ENCODE data around the gene NOP9.
A peak's percentile ranks its signal among the peaks of the same experiment; 100 is the strongest.

Gene NOP9

DNA sequence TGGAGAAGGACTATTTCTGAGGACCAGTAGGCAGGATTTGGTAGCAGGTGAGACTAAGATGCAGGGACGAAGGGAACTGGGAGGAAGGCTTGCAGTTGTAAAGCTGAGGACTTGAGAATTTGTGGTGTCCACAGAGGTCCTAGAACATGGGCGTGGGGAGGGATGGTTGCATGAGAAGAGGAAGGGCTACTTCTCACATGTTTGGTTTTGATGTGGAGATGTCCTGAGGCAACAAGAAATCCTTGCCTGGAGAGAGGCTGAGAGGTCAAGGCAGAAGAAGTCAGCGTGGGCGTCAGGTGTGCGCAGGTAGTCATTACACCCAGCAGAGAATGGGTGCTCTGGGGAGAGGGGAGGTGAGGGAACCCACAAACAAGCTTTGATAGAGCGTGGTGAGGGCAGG is 22.6 kb upstream of the NOP9 start:
- H2AFZ ChIP-seq (ENCODE audit: low read depth, low read length) = no peak overlapping the region
- H3K4me1 ChIP-seq (ENCODE audit: insufficient read depth, low read length) = peaks cover 8% of the 10 kb centered on the region
- H3K79me2 ChIP-seq (ENCODE audit: insufficient read depth, low read length) = 0 out of 2 replicates have a peak, but pooled peaks cover under 1% of the 10 kb centered on the region
- H3K4me3 ChIP-seq (ENCODE audit: low read depth in 1 of 2, low read length in 2 of 2) = no peak overlapping the region
- H3K27ac ChIP-seq (ENCODE audit: low read length) = no peak overlapping the region
- no peaks in the 10 kb centered on the region for H3K36me3 ChIP-seq (ENCODE audit: insufficient read depth, low read length)
- no peaks in the 10 kb centered on the region for H3K27me3 ChIP-seq (ENCODE audit: insufficient read depth, low read length, poor library complexity)
- DNase-seq = no peak
- no peak overlapping the region for H3K9ac ChIP-seq (ENCODE audit: low read depth, low read length)
- no peak overlapping the region for H3K4me2 ChIP-seq (ENCODE audit: insufficient read depth, low read length)
- H4K20me1 ChIP-seq (ENCODE audit: insufficient read depth, low read length) = no peaks in the 10 kb centered on the region
- no peak for ATAC-seq (ENCODE audit: insufficient read depth, low read depth)
- TF ChIP-seq CTCF (IDR thresholded peaks at IDR 0.05; ENCODE audit: borderline replicate concordance, extremely low read depth, low read length, poor library complexity, severe bottlenecking) = no peak
- no peak for TF ChIP-seq EZH2 (IDR thresholded peaks at IDR 0.05; ENCODE audit: borderline replicate concordance, low read depth, low read length, severe bottlenecking)
- H3K9me3 ChIP-seq (ENCODE audit: insufficient read depth, low read length, severe bottlenecking) = no peaks in the 10 kb centered on the region

- Histone ChIP-seq H3K9ac (ENCODE audit: low read depth, low read length) (no peak overlapping the region), H3K79me2 (ENCODE audit: insufficient read depth, low read length) (no peaks in the 10 kb centered on the region), H2AFZ (ENCODE audit: low read depth, low read length) (no peak overlapping the region), H3K36me3 (ENCODE audit: insufficient read depth, low read length) (no peaks in the 10 kb centered on the region), H3K27me3 (ENCODE audit: insufficient read depth, low read length, poor library complexity) (no peaks in the 10 kb centered on the region), H3K9me3 (ENCODE audit: insufficient read depth, low read length, severe bottlenecking) (no peaks in the 10 kb centered on the region), H3K4me3 (ENCODE audit: low read depth in 1 of 2, low read length in 2 of 2) (no peak overlapping the region), H3K27ac (ENCODE audit: low read length) (no peak overlapping the region), H3K4me2 (ENCODE audit: insufficient read depth, low read length) (no peak overlapping the region), H3K4me1 (ENCODE audit: insufficient read depth, low read length) (peaks cover 1% of the 10 kb centered on the region), H4K20me1 (ENCODE audit: insufficient read depth, low read length) (no peaks in the 10 kb centered on the region)
- TF ChIP-seq EZH2 (IDR thresholded peaks at IDR 0.05; ENCODE audit: borderline replicate concordance, low read depth, low read length, severe bottlenecking) = no peak
- DNase-seq (no peak), ATAC-seq (ENCODE audit: insufficient read depth, low read depth) (no peak)
These were observed 21.9 kb upstream of the NOP9 start for GRCh38 chr14:24277606-24278321.

DNA sequence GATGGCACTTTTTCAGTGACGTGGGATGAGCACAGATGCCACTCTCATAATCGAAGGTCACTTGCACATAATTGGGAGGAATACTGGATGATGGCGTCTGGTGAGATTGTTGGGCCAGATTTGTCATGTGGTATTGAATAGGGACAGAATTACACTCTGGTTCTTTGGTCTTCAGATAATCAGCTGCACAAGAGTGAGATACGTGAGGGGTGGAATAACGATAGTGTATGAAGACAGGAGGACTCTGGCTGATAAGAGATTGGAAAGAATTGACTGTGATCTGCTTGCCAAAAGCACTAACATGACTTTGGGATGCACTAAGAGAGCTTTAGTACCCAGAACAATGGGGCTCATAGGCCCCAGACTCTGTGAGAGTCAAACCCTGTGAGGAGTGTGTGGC is 21.2 kb upstream of the NOP9 start:
- Histone ChIP-seq H3K9ac (ENCODE audit: low read depth, low read length) (no peak overlapping the region), H3K27ac (ENCODE audit: low read length) (no peak overlapping the region), H3K4me3 (ENCODE audit: low read depth in 1 of 2, low read length in 2 of 2) (no peak overlapping the region), H3K4me2 (ENCODE audit: insufficient read depth, low read length) (no peak overlapping the region), H3K27me3 (ENCODE audit: insufficient read depth, low read length, poor library complexity) (no peaks in the 10 kb centered on the region), H3K79me2 (ENCODE audit: insufficient read depth, low read length) (no peaks in the 10 kb centered on the region), H3K4me1 (ENCODE audit: insufficient read depth, low read length) (no peaks in the 10 kb centered on the region), H2AFZ (ENCODE audit: low read depth, low read length) (no peak overlapping the region), H3K9me3 (ENCODE audit: insufficient read depth, low read length, severe bottlenecking) (no peaks in the 10 kb centered on the region), H4K20me1 (ENCODE audit: insufficient read depth, low read length) (no peaks in the 10 kb centered on the region), H3K36me3 (ENCODE audit: insufficient read depth, low read length) (no peaks in the 10 kb centered on the region)
- no peak for DNase-seq
- no peak for TF ChIP-seq EZH2 (IDR thresholded peaks at IDR 0.05; ENCODE audit: borderline replicate concordance, low read depth, low read length, severe bottlenecking)
- TF ChIP-seq CTCF (IDR thresholded peaks at IDR 0.05; ENCODE audit: borderline replicate concordance, extremely low read depth, low read length, poor library complexity, severe bottlenecking) = no peak
- ATAC-seq (ENCODE audit: insufficient read depth, low read depth) = no peak

- TF ChIP-seq CTCF (IDR thresholded peaks at IDR 0.05; ENCODE audit: borderline replicate concordance, extremely low read depth, low read length, poor library complexity, severe bottlenecking) (peak; percentile 55), EZH2 (IDR thresholded peaks at IDR 0.05; ENCODE audit: borderline replicate concordance, low read depth, low read length, severe bottlenecking) (no peak)
- peak; percentile 17 for DNase-seq
These were observed 20.1 kb upstream of the NOP9 start for GRCh38 chr14:24279301-24280186.

More at GRCh38 chr14:24279301-24280186, 20.1 kb upstream of the NOP9 start:
- ATAC-seq (ENCODE audit: insufficient read depth, low read depth) = peak; percentile 64
- Histone ChIP-seq H3K9me3 (ENCODE audit: insufficient read depth, low read length, severe bottlenecking) (no peaks in the 10 kb centered on the region), H4K20me1 (ENCODE audit: insufficient read depth, low read length) (no peaks in the 10 kb centered on the region), H3K9ac (ENCODE audit: low read depth, low read length) (no peak overlapping the region), H3K4me3 (ENCODE audit: low read depth in 1 of 2, low read length in 2 of 2) (no peak overlapping the region), H3K4me2 (ENCODE audit: insufficient read depth, low read length) (no peak overlapping the region), H3K4me1 (ENCODE audit: insufficient read depth, low read length) (no peaks in the 10 kb centered on the region), H3K36me3 (ENCODE audit: insufficient read depth, low read length) (no peaks in the 10 kb centered on the region), H2AFZ (ENCODE audit: low read depth, low read length) (no peak overlapping the region), H3K27ac (ENCODE audit: low read length) (no peak overlapping the region), H3K79me2 (ENCODE audit: insufficient read depth, low read length) (no peaks in the 10 kb centered on the region), H3K27me3 (ENCODE audit: insufficient read depth, low read length, poor library complexity) (no peaks in the 10 kb centered on the region)
